Suppressor macrophage treated with lipopolysaccharide for 4 hours (primary cell): ENCODE measurements around the gene SSTR3.
"Not testable (repeated sequence)": the region's sequence is repeated elsewhere in the genome, so short reads cannot be mapped to it uniquely, and the experiment has no call there.

ENCODE experiments used
- DNase-seq: peaks from one replicate; pipeline ENCODE4 v3.0.0-alpha.2; 2020

SSTR3 gene

GRCh38 chr22:37212174-37212906, at the start of gene SSTR3:
SSTR3 (minus strand) TSS chr22:37212477; CDS start chr22:37207803, 4,674 bp downstream.
- no peak for DNase-seq

GRCh38 chr22:37260901-37261336, 48.6 kb upstream of the SSTR3 start:
- DNase-seq = peak; percentile 79

GRCh38 chr22:37260155-37260795, 48.0 kb upstream of the SSTR3 start:
- DNase-seq = no peak

- DNase-seq = peak; percentile 64
Observed at GRCh38 chr22:37259540-37260029, 47.3 kb upstream of the SSTR3 start.

GRCh38 chr22:37258753-37259401, 46.6 kb upstream of the SSTR3 start:
- no peak for DNase-seq

GRCh38 chr22:37258005-37258752, 45.9 kb upstream of the SSTR3 start:
- no peak for DNase-seq

- no peak for DNase-seq
Observed at GRCh38 chr22:37256075-37256726, 43.9 kb upstream of the SSTR3 start.

GRCh38 chr22:37255558-37256006, 43.3 kb upstream of the SSTR3 start:
- DNase-seq = no peak

GRCh38 chr22:37254867-37255233, 42.6 kb upstream of the SSTR3 start:
- DNase-seq = no peak

GRCh38 chr22:37254209-37254866, 42.1 kb upstream of the SSTR3 start:
- no peak for DNase-seq

- no peak for DNase-seq
Observed at GRCh38 chr22:37253126-37253660, 40.9 kb upstream of the SSTR3 start.

- not testable (repeated sequence) for DNase-seq
Observed at GRCh38 chr22:37251836-37252235, 39.6 kb upstream of the SSTR3 start.

GRCh38 chr22:37249986-37250385, 37.7 kb upstream of the SSTR3 start:
- no peak for DNase-seq

- DNase-seq = no peak
Observed at GRCh38 chr22:37248251-37248650, 36.0 kb upstream of the SSTR3 start.

GRCh38 chr22:37245740-37246139, 33.5 kb upstream of the SSTR3 start:
- DNase-seq = no peak

- DNase-seq = no peak
Observed at GRCh38 chr22:37244922-37245722, 32.8 kb upstream of the SSTR3 start.

GRCh38 chr22:37244114-37244921, 32.0 kb upstream of the SSTR3 start, which contains the start of gene RAC2:
RAC2 (minus strand) TSS chr22:37244269; CDS start chr22:37244148, 121 bp downstream.
- DNase-seq = peak; percentile 88

- no peak for DNase-seq
Observed at GRCh38 chr22:37243402-37244113, 31.3 kb upstream of the SSTR3 start.

- peak; percentile 94 for DNase-seq
Observed at GRCh38 chr22:37242395-37242918, 30.2 kb upstream of the SSTR3 start.
